Measurements from ENCODE around the gene ARHGEF11. TPM values are rescaled to one million over a fixed set of nuclear protein-coding genes. Genes with fewer than 3 reads are reported as not detected.

Gene ARHGEF11
- polyA plus RNA-seq, 4 donors = 13.2 to 31.5 (median 18.0) TPM

DNA sequence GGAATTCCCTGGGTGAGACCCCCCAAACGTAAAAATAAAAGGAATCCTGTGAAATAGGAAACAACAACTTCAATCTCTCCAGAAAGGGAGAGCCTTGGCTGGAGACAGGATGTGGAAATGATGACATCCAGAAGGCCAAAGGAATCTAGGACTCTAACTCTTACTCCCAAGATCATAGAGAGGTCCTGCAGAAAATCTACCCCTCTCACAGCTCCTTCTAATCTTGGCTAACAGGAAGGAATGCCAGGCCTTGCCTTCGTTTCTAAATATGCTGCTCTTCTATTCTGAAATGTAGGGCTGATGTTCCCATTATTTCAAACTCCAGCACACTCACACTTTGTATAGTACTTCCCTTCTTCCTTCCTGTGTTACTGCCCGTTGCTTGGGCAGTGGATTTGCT, 40.7 kb downstream of the ARHGEF11 start:
- Histone ChIP-seq H3K4me1 (ENCODE audit: control insufficient read depth in 3 of 3, insufficient read depth in 2 of 3, low read depth in 1 of 3, low read length in 2 of 3) (peaks cover 0 to 8% (median 3%) of the 10 kb centered on the region in 3 donors), H3K27me3 (ENCODE audit: control insufficient read depth in 3 of 3, insufficient read depth in 3 of 3, low read length in 3 of 3) (no peaks in the 10 kb centered on the region), H3K36me3 (ENCODE audit: control insufficient read depth in 3 of 3, insufficient read depth in 2 of 3, low read depth in 1 of 3, low read length in 3 of 3) (peaks cover 0 to 3% (median 0%) of the 10 kb centered on the region in 3 donors), H3K4me3 (ENCODE audit: low read depth in 1 of 3, low read length in 3 of 3) (no peak overlapping the region), H3K27ac (ENCODE audit: low read depth in 1 of 3, low read length in 2 of 3) (no peak overlapping the region), H3K9me3 (ENCODE audit: control insufficient read depth in 2 of 2, insufficient read depth in 1 of 2, low read depth in 1 of 2, low read length in 1 of 2) (no peaks in the 10 kb centered on the region)
- WGBS, 3 donors = 40 to 70% (median 69%) methylated on average over 3 of the region's 3 CpGs
- DNase-seq (no peak), FAIRE-seq (no peak)

DNA sequence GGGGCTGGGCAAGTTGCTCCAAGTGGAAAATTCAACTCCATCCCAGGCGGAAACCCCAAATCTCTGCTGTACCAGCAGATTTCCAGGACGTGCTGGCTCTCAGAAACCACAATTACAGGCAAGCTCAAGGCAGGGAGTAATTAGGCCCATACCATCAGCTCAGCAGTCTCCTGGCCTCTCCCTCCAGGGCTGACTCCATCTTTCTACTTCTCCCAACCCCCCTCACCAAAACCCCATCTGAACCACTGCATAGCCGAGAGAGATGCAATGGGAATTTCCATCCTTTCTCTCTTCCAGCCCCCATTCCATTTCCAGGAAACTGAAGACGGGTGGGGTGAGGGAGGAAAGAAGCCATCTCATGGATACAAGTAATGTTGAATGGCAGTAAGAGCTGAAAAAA, 41.2 kb downstream of the ARHGEF11 start:
- Histone ChIP-seq H3K36me3 (ENCODE audit: control insufficient read depth in 3 of 3, insufficient read depth in 2 of 3, low read depth in 1 of 3, low read length in 3 of 3) (peaks cover 0 to 3% (median 0%) of the 10 kb centered on the region in 3 donors), H3K9me3 (ENCODE audit: control insufficient read depth in 2 of 2, insufficient read depth in 1 of 2, low read depth in 1 of 2, low read length in 1 of 2) (no peaks in the 10 kb centered on the region), H3K27me3 (ENCODE audit: control insufficient read depth in 3 of 3, insufficient read depth in 3 of 3, low read length in 3 of 3) (no peaks in the 10 kb centered on the region), H3K4me1 (ENCODE audit: control insufficient read depth in 3 of 3, insufficient read depth in 2 of 3, low read depth in 1 of 3, low read length in 2 of 3) (peaks cover 0 to 8% (median 5%) of the 10 kb centered on the region in 3 donors), H3K27ac (ENCODE audit: low read depth in 1 of 3, low read length in 2 of 3) (no peak overlapping the region), H3K4me3 (ENCODE audit: low read depth in 1 of 3, low read length in 3 of 3) (no peak overlapping the region)
- no peak for FAIRE-seq
- WGBS, 3 donors = 75 to 90% (median 83%) methylated on average over 4 of the region's 4 CpGs
- DNase-seq = no peak

DNA sequence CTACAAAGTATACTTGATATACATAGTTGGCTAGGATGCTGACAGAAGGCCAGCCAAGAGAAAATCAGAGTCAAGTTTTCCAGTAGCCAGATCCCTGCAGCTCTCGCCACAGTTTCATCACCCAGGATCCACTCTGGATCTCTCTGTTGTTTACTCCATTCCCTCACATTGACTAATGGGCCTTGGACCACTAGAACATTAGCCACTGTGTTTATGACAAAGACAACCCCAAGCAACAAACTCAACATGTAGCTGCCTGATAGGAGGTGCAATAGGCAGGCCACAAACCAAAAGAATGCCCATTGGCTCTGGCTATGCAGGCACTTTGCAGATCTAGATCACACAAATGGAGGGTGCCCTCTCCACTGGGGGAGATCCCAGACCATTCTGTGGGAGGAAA, 44.2 kb downstream of the ARHGEF11 start:
- Histone ChIP-seq H3K4me3 (ENCODE audit: low read depth in 1 of 3, low read length in 3 of 3) (no peak overlapping the region), H3K27me3 (ENCODE audit: control insufficient read depth in 3 of 3, insufficient read depth in 3 of 3, low read length in 3 of 3) (no peaks in the 10 kb centered on the region), H3K4me1 (ENCODE audit: control insufficient read depth in 3 of 3, insufficient read depth in 2 of 3, low read depth in 1 of 3, low read length in 2 of 3) (peaks cover 0 to 13% (median 7%) of the 10 kb centered on the region in 3 donors), H3K9me3 (ENCODE audit: control insufficient read depth in 2 of 2, insufficient read depth in 1 of 2, low read depth in 1 of 2, low read length in 1 of 2) (no peaks in the 10 kb centered on the region), H3K27ac (ENCODE audit: low read depth in 1 of 3, low read length in 2 of 3) (no peak overlapping the region), H3K36me3 (ENCODE audit: control insufficient read depth in 3 of 3, insufficient read depth in 2 of 3, low read depth in 1 of 3, low read length in 3 of 3) (no peaks in the 10 kb centered on the region)
- FAIRE-seq (no peak), DNase-seq (no peak)
- WGBS, 3 donors = 83 to 90% (median 88%) methylated on average over 1 of the region's 1 CpG

DNA sequence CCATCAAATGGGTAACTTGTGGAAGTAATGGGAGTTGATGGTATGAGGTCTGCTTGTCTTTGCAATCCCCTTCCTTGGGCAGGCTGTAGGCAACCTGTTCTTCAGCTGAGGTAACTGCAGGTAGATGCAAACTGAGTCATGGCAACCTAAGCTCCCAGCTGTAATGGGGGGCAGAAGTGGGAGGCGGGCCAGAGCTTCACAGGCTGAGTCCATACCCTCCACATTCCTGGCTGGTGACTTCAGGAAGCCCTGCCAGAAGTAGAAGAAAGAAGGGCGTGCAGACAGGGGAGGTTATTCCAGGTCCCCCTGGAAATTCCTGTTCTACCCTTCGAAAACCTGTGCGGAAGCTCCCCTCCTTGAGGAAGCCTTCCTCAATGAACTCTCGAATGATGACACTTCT, 44.9 kb downstream of the ARHGEF11 start:
- Histone ChIP-seq H3K4me3 (ENCODE audit: low read depth in 1 of 3, low read length in 3 of 3) (no peak overlapping the region), H3K4me1 (ENCODE audit: control insufficient read depth in 3 of 3, insufficient read depth in 2 of 3, low read depth in 1 of 3, low read length in 2 of 3) (peaks cover 0 to 16% (median 7%) of the 10 kb centered on the region in 3 donors), H3K36me3 (ENCODE audit: control insufficient read depth in 3 of 3, insufficient read depth in 2 of 3, low read depth in 1 of 3, low read length in 3 of 3) (no peaks in the 10 kb centered on the region), H3K27ac (ENCODE audit: low read depth in 1 of 3, low read length in 2 of 3) (no peak overlapping the region), H3K27me3 (ENCODE audit: control insufficient read depth in 3 of 3, insufficient read depth in 3 of 3, low read length in 3 of 3) (no peaks in the 10 kb centered on the region), H3K9me3 (ENCODE audit: control insufficient read depth in 2 of 2, insufficient read depth in 1 of 2, low read depth in 1 of 2, low read length in 1 of 2) (no peaks in the 10 kb centered on the region)
- no peak for FAIRE-seq
- DNase-seq = no peak
- 85 to 94% (median 94%) methylated on average over 5 of the region's 5 CpGs for WGBS, 3 donors

DNA sequence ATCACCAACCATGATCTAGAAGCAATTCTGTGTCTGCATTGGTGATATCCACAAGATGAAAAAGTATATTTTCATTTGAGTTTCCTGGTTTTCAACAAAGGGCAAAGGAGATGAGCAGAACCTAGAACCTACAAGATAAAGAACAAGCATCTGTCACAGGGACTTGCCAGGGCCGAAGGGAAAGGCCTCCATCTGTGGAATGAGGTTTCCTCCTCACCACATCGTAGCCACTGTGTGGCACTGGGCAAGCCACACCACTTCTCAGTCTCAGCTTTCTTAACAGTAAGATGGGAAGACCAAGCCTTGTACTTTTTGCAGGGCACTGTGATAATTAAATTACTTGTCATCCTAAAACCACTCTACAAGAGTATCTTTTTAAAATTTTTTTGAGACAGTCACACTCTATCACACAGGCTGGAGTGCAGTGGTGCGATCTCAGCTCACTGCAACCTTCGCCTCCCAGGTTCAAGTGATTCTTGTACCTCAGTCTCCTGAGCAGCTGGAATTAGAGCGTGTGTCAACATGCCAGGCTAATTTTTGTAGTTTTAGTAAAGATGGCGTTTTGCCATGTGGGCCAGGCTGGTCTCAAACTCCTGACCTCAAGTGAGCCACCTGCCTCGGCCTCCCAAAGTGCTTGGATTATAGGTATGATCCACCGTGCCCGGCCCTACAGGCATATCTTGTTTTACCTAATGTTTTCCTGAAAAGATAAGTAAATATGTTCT, 45.8 kb downstream of the ARHGEF11 start:
- peak overlapping the region in 2 of 3 donors; percentile 35 to 43 for H3K27ac ChIP-seq (ENCODE audit: low read depth in 1 of 3, low read length in 2 of 3)
- H3K9me3 ChIP-seq (ENCODE audit: control insufficient read depth in 2 of 2, insufficient read depth in 1 of 2, low read depth in 1 of 2, low read length in 1 of 2) = no peaks in the 10 kb centered on the region
- no peak overlapping the region for H3K4me3 ChIP-seq (ENCODE audit: low read depth in 1 of 3, low read length in 3 of 3)
- no peak for FAIRE-seq
- H3K36me3 ChIP-seq (ENCODE audit: control insufficient read depth in 3 of 3, insufficient read depth in 2 of 3, low read depth in 1 of 3, low read length in 3 of 3) = no peaks in the 10 kb centered on the region
- peaks cover 0 to 21% (median 7%) of the 10 kb centered on the region in 3 donors for H3K4me1 ChIP-seq (ENCODE audit: control insufficient read depth in 3 of 3, insufficient read depth in 2 of 3, low read depth in 1 of 3, low read length in 2 of 3)
- no peaks in the 10 kb centered on the region for H3K27me3 ChIP-seq (ENCODE audit: control insufficient read depth in 3 of 3, insufficient read depth in 3 of 3, low read length in 3 of 3)
- WGBS, 3 donors = 81 to 88% (median 85%) methylated on average over 9 of the region's 9 CpGs
- no peak for DNase-seq

DNA sequence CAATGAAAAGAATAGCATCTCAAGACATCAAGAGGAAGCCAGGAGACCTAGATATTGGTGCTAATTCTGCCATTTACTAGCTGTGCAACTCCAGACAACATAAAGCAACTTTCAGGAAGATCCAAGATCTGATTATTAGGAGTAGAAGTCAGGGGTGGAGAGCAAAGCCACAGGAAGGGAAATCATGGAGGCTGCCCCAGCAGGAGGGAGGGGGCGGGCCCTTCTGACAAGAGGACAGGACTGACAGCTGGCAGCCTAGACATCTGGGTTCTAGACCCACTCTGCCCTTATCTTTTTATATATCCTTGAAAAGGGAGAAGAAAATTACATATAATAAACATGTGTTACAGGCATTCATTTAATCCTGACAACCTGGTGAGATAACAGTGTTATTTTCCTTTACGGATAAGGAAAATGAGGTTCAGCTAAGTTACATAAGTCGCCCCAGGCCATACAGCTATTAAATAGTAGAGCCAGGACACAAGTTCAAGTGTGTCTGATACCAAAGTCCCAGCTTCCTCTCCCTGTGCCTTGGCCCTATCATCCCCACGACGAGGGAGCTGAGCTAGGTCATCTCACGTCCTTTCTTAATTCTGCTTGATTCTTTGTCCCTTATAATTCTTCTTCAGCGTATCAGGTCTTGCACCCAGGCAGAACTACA, 46.6 kb downstream of the ARHGEF11 start:
- Histone ChIP-seq H3K27ac (ENCODE audit: low read depth in 1 of 3, low read length in 2 of 3) (peak overlapping the region in 2 of 3 donors; percentile 35 to 43), H3K4me3 (ENCODE audit: low read depth in 1 of 3, low read length in 3 of 3) (no peak overlapping the region), H3K4me1 (ENCODE audit: control insufficient read depth in 3 of 3, insufficient read depth in 2 of 3, low read depth in 1 of 3, low read length in 2 of 3) (peaks cover 1 to 29% (median 11%) of the 10 kb centered on the region in 3 donors), H3K27me3 (ENCODE audit: control insufficient read depth in 3 of 3, insufficient read depth in 3 of 3, low read length in 3 of 3) (no peaks in the 10 kb centered on the region), H3K9me3 (ENCODE audit: control insufficient read depth in 2 of 2, insufficient read depth in 1 of 2, low read depth in 1 of 2, low read length in 1 of 2) (no peaks in the 10 kb centered on the region), H3K36me3 (ENCODE audit: control insufficient read depth in 3 of 3, insufficient read depth in 2 of 3, low read depth in 1 of 3, low read length in 3 of 3) (no peaks in the 10 kb centered on the region)
- WGBS, 3 donors = 39 to 72% (median 60%) methylated on average over 7 of the region's 7 CpGs
- DNase-seq (peak; percentile 46 to 74), FAIRE-seq (no peak)

DNA sequence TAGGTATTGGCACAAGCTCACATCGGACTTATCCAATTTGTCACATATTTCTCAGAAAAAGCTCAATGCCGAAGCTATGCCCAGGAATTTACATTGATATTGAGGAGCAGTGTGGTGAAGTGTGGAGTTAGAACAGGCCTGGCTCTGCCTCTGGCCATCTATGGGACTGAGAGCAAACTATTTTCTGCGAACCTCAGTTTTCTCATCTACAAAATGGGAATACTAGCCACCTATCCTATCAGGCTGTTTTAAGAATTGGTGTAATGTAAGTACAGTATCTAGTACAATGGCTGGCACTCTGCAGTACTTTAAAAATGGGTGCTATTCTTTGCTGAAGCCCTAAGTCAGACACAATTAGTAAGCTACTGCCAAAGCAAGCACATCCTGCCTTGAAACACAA, 47.2 kb downstream of the ARHGEF11 start:
- peak overlapping the region in 1 of 3 donors; percentile 8 for H3K27ac ChIP-seq (ENCODE audit: low read depth in 1 of 3, low read length in 2 of 3)
- no peak overlapping the region for H3K4me3 ChIP-seq (ENCODE audit: low read depth in 1 of 3, low read length in 3 of 3)
- WGBS, 3 donors = 93 to 96% (median 95%) methylated on average over 3 of the region's 3 CpGs
- H3K36me3 ChIP-seq (ENCODE audit: control insufficient read depth in 3 of 3, insufficient read depth in 2 of 3, low read depth in 1 of 3, low read length in 3 of 3) = no peaks in the 10 kb centered on the region
- DNase-seq (no peak), FAIRE-seq (no peak)
- peaks cover 2 to 35% (median 9%) of the 10 kb centered on the region in 3 donors for H3K4me1 ChIP-seq (ENCODE audit: control insufficient read depth in 3 of 3, insufficient read depth in 2 of 3, low read depth in 1 of 3, low read length in 2 of 3)
- no peaks in the 10 kb centered on the region for H3K9me3 ChIP-seq (ENCODE audit: control insufficient read depth in 2 of 2, insufficient read depth in 1 of 2, low read depth in 1 of 2, low read length in 1 of 2)
- H3K27me3 ChIP-seq (ENCODE audit: control insufficient read depth in 3 of 3, insufficient read depth in 3 of 3, low read length in 3 of 3) = no peaks in the 10 kb centered on the region

DNA sequence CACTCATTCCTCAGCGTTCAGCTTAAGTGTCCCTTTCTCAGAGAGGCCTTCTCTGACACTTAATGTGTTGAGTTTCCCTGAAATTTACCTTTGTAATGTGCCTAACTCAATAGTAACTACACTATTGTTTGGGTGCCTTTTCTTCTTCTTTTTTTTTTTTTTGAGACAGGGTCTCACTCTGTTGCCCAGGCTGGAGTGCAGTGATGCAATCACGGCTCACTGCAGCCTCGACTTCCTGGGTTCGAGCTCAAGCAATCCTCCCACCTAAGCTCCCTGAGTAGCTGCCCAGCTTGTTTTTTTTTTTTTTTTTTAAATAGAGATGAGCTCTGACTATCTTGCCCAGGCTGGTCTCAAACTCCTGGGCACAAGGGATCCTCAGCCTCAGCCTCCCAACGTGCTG, 50.1 kb downstream of the ARHGEF11 start:
- peaks cover 0 to 6% (median 0%) of the 10 kb centered on the region in 3 donors for H3K36me3 ChIP-seq (ENCODE audit: control insufficient read depth in 3 of 3, insufficient read depth in 2 of 3, low read depth in 1 of 3, low read length in 3 of 3)
- no peaks in the 10 kb centered on the region for H3K27me3 ChIP-seq (ENCODE audit: control insufficient read depth in 3 of 3, insufficient read depth in 3 of 3, low read length in 3 of 3)
- H3K27ac ChIP-seq (ENCODE audit: low read depth in 1 of 3, low read length in 2 of 3) = peak overlapping the region in 1 of 3 donors; percentile 32
- WGBS, 3 donors = 81 to 83% (median 82%) methylated on average over 5 of the region's 5 CpGs
- FAIRE-seq (no peak), DNase-seq (no peak)
- no peak overlapping the region for H3K4me3 ChIP-seq (ENCODE audit: low read depth in 1 of 3, low read length in 3 of 3)
- H3K9me3 ChIP-seq (ENCODE audit: control insufficient read depth in 2 of 2, insufficient read depth in 1 of 2, low read depth in 1 of 2, low read length in 1 of 2) = no peaks in the 10 kb centered on the region
- peaks cover 2 to 45% (median 11%) of the 10 kb centered on the region in 3 donors for H3K4me1 ChIP-seq (ENCODE audit: control insufficient read depth in 3 of 3, insufficient read depth in 2 of 3, low read depth in 1 of 3, low read length in 2 of 3)

Data from small intestine (tissue), 7 donors.